OCI-LY7 (cell line): ENCODE data around the gene KRT13.

Experiments used
- EZH2phosphoT487 ChIP-seq: fragments of 200-600 bp; sonication (generic); IDR thresholded peaks from 2 replicates; pipeline ENCODE4 v1.6.1; 2018; ENCODE audit warnings: low read depth, borderline replicate concordance, mild to moderate bottlenecking, mixed run types, antibody characterized with exemption, low read length, moderate library complexity, mixed read lengths
- TF ChIP-seq, protein P1 (sequence below): fragments of 200-600 bp; sonication (generic); conservative IDR thresholded peaks from 2 replicates; pipeline ENCODE4 v1.5.1; 2014; ENCODE audit warnings: mild to moderate bottlenecking, antibody characterized with exemption, low read length, moderate library complexity, mixed read lengths

DNA sequence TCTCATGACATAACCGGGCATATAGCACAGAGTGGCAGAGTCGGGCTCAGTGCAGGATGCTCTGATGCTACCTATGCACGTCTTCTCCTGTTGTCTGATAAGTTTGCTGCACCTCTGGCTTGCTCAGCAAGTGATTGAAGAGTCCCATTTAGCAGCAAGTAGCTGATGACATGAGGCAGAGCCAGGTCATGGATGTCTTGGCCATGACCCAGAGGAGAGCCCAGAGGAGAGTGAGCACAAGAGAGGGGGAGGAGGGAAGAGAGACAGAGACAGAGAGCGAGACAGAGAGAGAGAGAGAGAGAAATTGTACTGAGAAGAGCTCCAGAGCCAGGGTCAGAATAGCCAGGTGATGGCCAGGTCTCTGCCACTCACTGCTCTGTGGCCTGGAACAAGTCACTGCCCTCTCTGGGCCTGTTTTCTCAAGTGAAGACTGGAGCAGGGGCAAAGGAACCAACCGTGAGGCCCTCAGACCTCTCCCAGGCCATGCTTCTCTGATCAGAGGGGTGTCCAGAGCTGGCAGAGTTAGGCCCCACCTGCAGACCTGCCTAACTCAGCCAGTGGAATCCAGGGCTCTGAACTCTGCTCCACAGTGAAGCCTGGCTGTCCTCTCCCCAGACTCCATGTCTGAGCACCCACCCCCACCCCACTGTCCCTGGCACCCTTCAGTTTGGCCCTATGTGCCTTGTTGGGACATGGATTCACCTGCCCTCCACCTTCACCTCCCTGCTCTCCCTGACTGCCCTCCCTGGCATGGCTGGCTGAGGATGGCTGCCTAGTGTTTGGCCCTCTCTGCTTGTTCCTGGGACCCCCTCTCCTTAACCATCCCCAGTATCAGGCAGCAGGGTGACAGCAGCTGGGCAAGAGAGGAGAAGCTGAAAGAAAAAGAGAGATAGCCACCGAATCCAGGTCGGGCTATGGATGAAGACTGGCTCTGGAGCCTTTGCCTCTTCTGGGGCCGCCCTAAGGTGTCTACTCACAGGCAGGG lies 20.2 kb downstream of the KRT13 start:
- TF ChIP-seq, protein P1, sequence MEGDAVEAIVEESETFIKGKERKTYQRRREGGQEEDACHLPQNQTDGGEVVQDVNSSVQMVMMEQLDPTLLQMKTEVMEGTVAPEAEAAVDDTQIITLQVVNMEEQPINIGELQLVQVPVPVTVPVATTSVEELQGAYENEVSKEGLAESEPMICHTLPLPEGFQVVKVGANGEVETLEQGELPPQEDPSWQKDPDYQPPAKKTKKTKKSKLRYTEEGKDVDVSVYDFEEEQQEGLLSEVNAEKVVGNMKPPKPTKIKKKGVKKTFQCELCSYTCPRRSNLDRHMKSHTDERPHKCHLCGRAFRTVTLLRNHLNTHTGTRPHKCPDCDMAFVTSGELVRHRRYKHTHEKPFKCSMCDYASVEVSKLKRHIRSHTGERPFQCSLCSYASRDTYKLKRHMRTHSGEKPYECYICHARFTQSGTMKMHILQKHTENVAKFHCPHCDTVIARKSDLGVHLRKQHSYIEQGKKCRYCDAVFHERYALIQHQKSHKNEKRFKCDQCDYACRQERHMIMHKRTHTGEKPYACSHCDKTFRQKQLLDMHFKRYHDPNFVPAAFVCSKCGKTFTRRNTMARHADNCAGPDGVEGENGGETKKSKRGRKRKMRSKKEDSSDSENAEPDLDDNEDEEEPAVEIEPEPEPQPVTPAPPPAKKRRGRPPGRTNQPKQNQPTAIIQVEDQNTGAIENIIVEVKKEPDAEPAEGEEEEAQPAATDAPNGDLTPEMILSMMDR = no peak
- no peak for TF ChIP-seq EZH2phosphoT487
